Chondrocyte (in vitro differentiated cells): Measurements from ENCODE around the gene CALY. TPM values are rescaled to one million over a fixed set of nuclear protein-coding genes. Genes with fewer than 3 reads are reported as not detected.

ENCODE experiments used
- DNase-seq: peaks from one replicate; pipeline ENCODE4 v3.0.0; 2021; ENCODE audit warnings: mixed read lengths, low spot score
- H3K27ac Mint-ChIP-seq: one replicate; pipeline ENCODE4 v1.8.0; 2021; ENCODE audit warnings: mild to moderate bottlenecking, moderate library complexity, mixed read lengths; ENCODE audit not compliant: unreplicated experiment
- H3K27me3 Mint-ChIP-seq: 2 replicates; pipeline ENCODE4 v1.8.0; 2021; ENCODE audit warnings: low read depth, mixed read lengths
- H3K36me3 Mint-ChIP-seq: 2 replicates; pipeline ENCODE4 v1.8.0; 2021; ENCODE audit warnings: low read depth, mixed read lengths
- H3K4me1 Mint-ChIP-seq: 2 replicates; pipeline ENCODE4 v1.8.0; 2021; ENCODE audit warnings: low read depth, mild to moderate bottlenecking, mixed read lengths
- H3K4me3 Mint-ChIP-seq: one replicate; pipeline ENCODE4 v1.8.0; 2021; ENCODE audit warnings: mild to moderate bottlenecking, moderate library complexity, mixed read lengths; ENCODE audit not compliant: unreplicated experiment
- H3K9me3 Mint-ChIP-seq: 2 replicates; pipeline ENCODE4 v1.8.0; 2021; ENCODE audit warnings: low read depth, mixed read lengths
- CTCF ChIP-seq: fragments of 200-600 bp; sonication (generic); IDR thresholded peaks from 2 replicates; pipeline ENCODE4 v1.5.0; 2021; ENCODE audit warnings: antibody characterized with exemption, mild to moderate bottlenecking, moderate library complexity
- total RNA-seq: library from RNA; stranded (reverse); gene quantifications from 3 replicates; pipeline ENCODE4 v1.2.1, GENCODE V29; 2021

Gene CALY
- total RNA-seq, 1 donor from 2014 or later, result 8.9 TPM

DNA sequence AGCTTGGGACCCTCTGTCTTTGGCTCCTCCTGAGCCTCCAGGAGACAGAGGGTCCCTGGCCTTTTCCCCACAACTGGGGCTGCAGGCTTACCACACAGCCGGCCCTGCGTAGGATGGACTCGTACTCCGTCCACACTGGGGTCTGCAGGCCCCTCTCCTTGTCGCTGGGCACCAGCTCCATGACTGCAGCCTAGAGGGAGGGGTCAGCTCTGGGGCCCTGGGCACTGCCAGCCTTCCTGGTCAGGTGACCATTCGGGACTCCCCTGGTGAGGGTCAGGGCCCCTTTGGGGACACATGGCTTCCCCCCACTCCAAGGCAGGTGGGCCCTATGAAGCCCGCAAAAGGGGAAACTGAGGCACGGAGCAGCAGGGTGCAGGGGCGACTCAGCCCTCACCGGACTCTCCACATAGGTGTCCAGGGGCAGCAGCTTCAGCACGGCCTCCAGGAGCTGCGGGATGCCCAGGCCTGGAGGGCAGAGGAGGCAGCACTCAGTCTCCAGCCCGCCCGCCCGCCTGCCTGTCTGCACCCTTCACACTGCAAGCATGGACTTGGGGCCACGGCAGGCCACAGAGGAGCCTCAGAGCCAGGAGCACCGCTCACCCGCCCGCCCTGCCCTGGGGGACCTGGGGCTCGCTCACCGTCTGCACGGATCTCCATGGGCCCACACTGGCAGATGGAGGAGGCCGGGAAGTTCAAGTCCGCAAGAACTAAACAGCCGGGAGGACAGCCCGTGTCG, 20.0 kb upstream of the CALY start:
- H3K4me1 Mint-ChIP-seq, result no peaks in the 10 kb centered on the region
- no peak for DNase-seq
- peak overlapping the region; percentile 54 for H3K27ac Mint-ChIP-seq
- H3K36me3 Mint-ChIP-seq, result peaks cover 3% of the 10 kb centered on the region
- no peaks in the 10 kb centered on the region for H3K27me3 Mint-ChIP-seq
- H3K4me3 Mint-ChIP-seq, result peak overlapping the region; percentile 72
- TF ChIP-seq CTCF, result no peak
- no peaks in the 10 kb centered on the region for H3K9me3 Mint-ChIP-seq

DNA sequence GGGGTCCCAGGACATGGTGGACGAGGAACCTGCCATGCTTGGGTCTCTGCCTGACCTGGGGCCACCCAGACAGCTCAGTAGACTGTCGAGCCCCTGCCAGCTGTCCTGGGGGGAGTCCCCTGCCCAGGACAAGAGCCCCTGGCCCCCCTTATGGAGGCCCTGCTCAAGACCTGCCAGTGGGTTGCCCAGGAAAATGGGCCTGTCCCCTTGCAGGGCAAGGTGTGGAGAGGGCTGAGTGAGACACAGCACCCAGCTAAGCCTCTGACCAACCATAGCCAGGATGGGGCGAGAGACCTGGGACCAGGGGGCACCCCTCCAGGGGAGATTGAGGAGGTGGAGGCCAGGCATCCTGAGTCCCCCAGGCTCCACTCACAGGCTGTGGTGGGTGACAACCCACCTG, 19.3 kb upstream of the CALY start:
- no peak for DNase-seq
- Mint-ChIP-seq H3K27ac (no peak overlapping the region), H3K27me3 (no peaks in the 10 kb centered on the region), H3K36me3 (no peaks in the 10 kb centered on the region), H3K9me3 (no peaks in the 10 kb centered on the region), H3K4me3 (peak overlapping the region; percentile 49), H3K4me1 (no peaks in the 10 kb centered on the region)
- TF ChIP-seq CTCF, result no peak

- Mint-ChIP-seq H3K27me3 (no peaks in the 10 kb centered on the region), H3K9me3 (no peaks in the 10 kb centered on the region), H3K4me3 (no peak overlapping the region)
These were observed 18.6 kb upstream of the CALY start for GRCh38 chr10:133355266-133355665.

GRCh38 chr10:133354672-133355240, 18.1 kb upstream of the CALY start:
- H3K27me3 Mint-ChIP-seq, result no peaks in the 10 kb centered on the region
- H3K4me1 Mint-ChIP-seq, result no peaks in the 10 kb centered on the region
- DNase-seq, result no peak
- H3K9me3 Mint-ChIP-seq, result no peaks in the 10 kb centered on the region
- no peaks in the 10 kb centered on the region for H3K36me3 Mint-ChIP-seq
- no peak for TF ChIP-seq CTCF
- H3K4me3 Mint-ChIP-seq, result no peak overlapping the region
- no peak overlapping the region for H3K27ac Mint-ChIP-seq

More at GRCh38 chr10:133355266-133355665, 18.6 kb upstream of the CALY start:
- no peaks in the 10 kb centered on the region for H3K4me1 Mint-ChIP-seq
- TF ChIP-seq CTCF, result no peak
- no peaks in the 10 kb centered on the region for H3K36me3 Mint-ChIP-seq
- no peak overlapping the region for H3K27ac Mint-ChIP-seq
- no peak for DNase-seq

GRCh38 chr10:133353988-133354605, 17.4 kb upstream of the CALY start:
- H3K4me1 Mint-ChIP-seq, result no peaks in the 10 kb centered on the region
- H3K36me3 Mint-ChIP-seq, result no peaks in the 10 kb centered on the region
- no peak overlapping the region for H3K4me3 Mint-ChIP-seq
- peaks cover 2% of the 10 kb centered on the region for H3K27me3 Mint-ChIP-seq
- no peak for DNase-seq
- no peak for TF ChIP-seq CTCF
- H3K27ac Mint-ChIP-seq, result no peak overlapping the region
- H3K9me3 Mint-ChIP-seq, result no peaks in the 10 kb centered on the region
